ENCODE data around the gene MARCHF10. TPM values are rescaled to one million over a fixed set of nuclear protein-coding genes. Genes with fewer than 3 reads are reported as not detected.
A peak's percentile ranks its signal among the peaks of the same experiment; 100 is the strongest.

The MARCHF10 gene
- total and polyA plus RNA-seq, 2 of the 13 experiments (the other 11 are each of a cell fraction or from before 2014, with no cell fraction given) = not detected

- H3K27ac ChIP-seq (ENCODE audit: extremely low read length, insufficient read depth, low read length) = no peak overlapping the region
- no peak overlapping the region for H2AFZ ChIP-seq (ENCODE audit: low read length)
- no peak for TF ChIP-seq KDM6A (CRISPR knock-in tag; IDR thresholded peaks at IDR 0.05; ENCODE audit: low read depth)
- TF ChIP-seq, protein P1, sequence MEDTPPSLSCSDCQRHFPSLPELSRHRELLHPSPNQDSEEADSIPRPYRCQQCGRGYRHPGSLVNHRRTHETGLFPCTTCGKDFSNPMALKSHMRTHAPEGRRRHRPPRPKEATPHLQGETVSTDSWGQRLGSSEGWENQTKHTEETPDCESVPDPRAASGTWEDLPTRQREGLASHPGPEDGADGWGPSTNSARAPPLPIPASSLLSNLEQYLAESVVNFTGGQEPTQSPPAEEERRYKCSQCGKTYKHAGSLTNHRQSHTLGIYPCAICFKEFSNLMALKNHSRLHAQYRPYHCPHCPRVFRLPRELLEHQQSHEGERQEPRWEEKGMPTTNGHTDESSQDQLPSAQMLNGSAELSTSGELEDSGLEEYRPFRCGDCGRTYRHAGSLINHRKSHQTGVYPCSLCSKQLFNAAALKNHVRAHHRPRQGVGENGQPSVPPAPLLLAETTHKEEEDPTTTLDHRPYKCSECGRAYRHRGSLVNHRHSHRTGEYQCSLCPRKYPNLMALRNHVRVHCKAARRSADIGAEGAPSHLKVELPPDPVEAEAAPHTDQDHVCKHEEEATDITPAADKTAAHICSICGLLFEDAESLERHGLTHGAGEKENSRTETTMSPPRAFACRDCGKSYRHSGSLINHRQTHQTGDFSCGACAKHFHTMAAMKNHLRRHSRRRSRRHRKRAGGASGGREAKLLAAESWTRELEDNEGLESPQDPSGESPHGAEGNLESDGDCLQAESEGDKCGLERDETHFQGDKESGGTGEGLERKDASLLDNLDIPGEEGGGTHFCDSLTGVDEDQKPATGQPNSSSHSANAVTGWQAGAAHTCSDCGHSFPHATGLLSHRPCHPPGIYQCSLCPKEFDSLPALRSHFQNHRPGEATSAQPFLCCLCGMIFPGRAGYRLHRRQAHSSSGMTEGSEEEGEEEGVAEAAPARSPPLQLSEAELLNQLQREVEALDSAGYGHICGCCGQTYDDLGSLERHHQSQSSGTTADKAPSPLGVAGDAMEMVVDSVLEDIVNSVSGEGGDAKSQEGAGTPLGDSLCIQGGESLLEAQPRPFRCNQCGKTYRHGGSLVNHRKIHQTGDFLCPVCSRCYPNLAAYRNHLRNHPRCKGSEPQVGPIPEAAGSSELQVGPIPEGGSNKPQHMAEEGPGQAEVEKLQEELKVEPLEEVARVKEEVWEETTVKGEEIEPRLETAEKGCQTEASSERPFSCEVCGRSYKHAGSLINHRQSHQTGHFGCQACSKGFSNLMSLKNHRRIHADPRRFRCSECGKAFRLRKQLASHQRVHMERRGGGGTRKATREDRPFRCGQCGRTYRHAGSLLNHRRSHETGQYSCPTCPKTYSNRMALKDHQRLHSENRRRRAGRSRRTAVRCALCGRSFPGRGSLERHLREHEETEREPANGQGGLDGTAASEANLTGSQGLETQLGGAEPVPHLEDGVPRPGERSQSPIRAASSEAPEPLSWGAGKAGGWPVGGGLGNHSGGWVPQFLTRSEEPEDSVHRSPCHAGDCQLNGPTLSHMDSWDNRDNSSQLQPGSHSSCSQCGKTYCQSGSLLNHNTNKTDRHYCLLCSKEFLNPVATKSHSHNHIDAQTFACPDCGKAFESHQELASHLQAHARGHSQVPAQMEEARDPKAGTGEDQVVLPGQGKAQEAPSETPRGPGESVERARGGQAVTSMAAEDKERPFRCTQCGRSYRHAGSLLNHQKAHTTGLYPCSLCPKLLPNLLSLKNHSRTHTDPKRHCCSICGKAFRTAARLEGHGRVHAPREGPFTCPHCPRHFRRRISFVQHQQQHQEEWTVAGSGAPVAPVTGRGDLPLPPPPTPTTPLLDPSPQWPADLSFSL (CRISPR knock-in tag; IDR thresholded peaks at IDR 0.05) = no peak
- TF ChIP-seq, protein P2, sequence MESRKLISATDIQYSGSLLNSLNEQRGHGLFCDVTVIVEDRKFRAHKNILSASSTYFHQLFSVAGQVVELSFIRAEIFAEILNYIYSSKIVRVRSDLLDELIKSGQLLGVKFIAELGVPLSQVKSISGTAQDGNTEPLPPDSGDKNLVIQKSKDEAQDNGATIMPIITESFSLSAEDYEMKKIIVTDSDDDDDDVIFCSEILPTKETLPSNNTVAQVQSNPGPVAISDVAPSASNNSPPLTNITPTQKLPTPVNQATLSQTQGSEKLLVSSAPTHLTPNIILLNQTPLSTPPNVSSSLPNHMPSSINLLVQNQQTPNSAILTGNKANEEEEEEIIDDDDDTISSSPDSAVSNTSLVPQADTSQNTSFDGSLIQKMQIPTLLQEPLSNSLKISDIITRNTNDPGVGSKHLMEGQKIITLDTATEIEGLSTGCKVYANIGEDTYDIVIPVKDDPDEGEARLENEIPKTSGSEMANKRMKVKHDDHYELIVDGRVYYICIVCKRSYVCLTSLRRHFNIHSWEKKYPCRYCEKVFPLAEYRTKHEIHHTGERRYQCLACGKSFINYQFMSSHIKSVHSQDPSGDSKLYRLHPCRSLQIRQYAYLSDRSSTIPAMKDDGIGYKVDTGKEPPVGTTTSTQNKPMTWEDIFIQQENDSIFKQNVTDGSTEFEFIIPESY (CRISPR knock-in tag; IDR thresholded peaks at IDR 0.05) = no peak
- TF ChIP-seq SMC3 (IDR thresholded peaks at IDR 0.05; ENCODE audit: low read length) = no peak
- no peak for TF ChIP-seq ZKSCAN8 (CRISPR knock-in tag; IDR thresholded peaks at IDR 0.05; ENCODE audit: borderline replicate concordance)
- peak; percentile 67; the same call in 1 of the 2 replicates for TF ChIP-seq ZNF740 (CRISPR knock-in tag; IDR thresholded peaks at IDR 0.05)
- no peak for TF ChIP-seq MATR3 (CRISPR knock-in tag; IDR thresholded peaks at IDR 0.05)
- peak; percentile 35; the same call in 1 of the 2 replicates for TF ChIP-seq CTCF (CRISPR knock-in tag; IDR thresholded peaks at IDR 0.05)
- TF ChIP-seq SNAPC5 (CRISPR knock-in tag; IDR thresholded peaks at IDR 0.05; ENCODE audit: borderline replicate concordance) = no peak
- TF ChIP-seq CERS6 (CRISPR knock-in tag; IDR thresholded peaks at IDR 0.05) = no peak
- no peak for TF ChIP-seq ZNF713 (CRISPR knock-in tag; IDR thresholded peaks at IDR 0.05)
- no peaks in the 10 kb centered on the region for H3K79me2 ChIP-seq (ENCODE audit: insufficient read depth, low read length)
- H3K4me3 ChIP-seq (replicated peaks in 1 of 3; ENCODE audit: insufficient read depth in 1 of 3, low read depth in 2 of 3, low read length in 3 of 3) = no peak overlapping the region
- 0 out of 2 replicates have a peak, but pooled peaks cover 7% of the 10 kb centered on the region for H4K20me1 ChIP-seq (ENCODE audit: insufficient read depth, low read length)
- H3K27me3 ChIP-seq (ENCODE audit: control insufficient read depth in 1 of 2, insufficient read depth in 2 of 2, low read length in 2 of 2) = peaks cover 9 to 25% of the 10 kb centered on the region in 2 experiments; a peak in 4 of 5 replicates
- intact Hi-C loops (cut with micrococcal nuclease; ENCODE audit: unreplicated experiment) (no loop called here), in situ Hi-C loops (cut with HindIII; ENCODE audit: extremely low pct_ligation_motif_present, low pct_unique_long_range_greater_than_20kb) (no loop called here)
- H3K9ac ChIP-seq (ENCODE audit: insufficient read depth, low read depth, low read length) = no peak overlapping the region
- H3K9me3 ChIP-seq (ENCODE audit: low read length) = no peaks in the 10 kb centered on the region
- no peak; the same call in 2 of the 3 replicates for ATAC-seq
- FAIRE-seq = no peak
- ChIA-PET POLR2A (no interaction called here), CTCF (ENCODE audit: low intra/inter-chr PET ratio, low total read pairs) (no interaction called here)
- WGBS (ENCODE audit: low lambda C conversion rate) = 35% methylated on average over 17 of the region's 19 CpGs
- H3K4me2 ChIP-seq (ENCODE audit: low read depth, low read length) = no peak overlapping the region
- H3K4me1 ChIP-seq (ENCODE audit: insufficient read depth, low read length) = no peaks in the 10 kb centered on the region
- no peaks in the 10 kb centered on the region for H3K36me3 ChIP-seq (replicated peaks in 1 of 2; ENCODE audit: control insufficient read depth in 1 of 2, insufficient read depth in 2 of 2, low read length in 2 of 2)
- no TSS peak for BruUV-seq (replicated peaks)
- DNase-seq (ENCODE audit: low spot score) = no peak
Measured at GRCh38 chr17:62690168-62690897, 117.8 kb downstream of the MARCHF10 start.
